Transverse colon (tissue), 3 donors: ENCODE measurements around the gene ABCA6.

Experiments
- POLR2A ChIP-seq: fragments of 450-650 bp; IDR thresholded peaks from one replicate; pipeline ENCODE4 v1.6.1; 2016; ENCODE audit warnings: antibody characterized with exemption, mild to moderate bottlenecking, moderate library complexity
- TF ChIP-seq, protein P1 (sequence below), 5 experiments: fragments of 200-600 bp in 3 of 5; fragments of 450-650 bp in 2 of 5; sonication (generic) in 3 of 5; IDR thresholded peaks; 1 replicate in 2 of 5; 2 replicates in 3 of 5; pipeline ENCODE4 v1.5.1; 2016 to 2017; ENCODE audit warnings: antibody characterized with exemption in 5 of 5, inconsistent platforms in 3 of 5, mild to moderate bottlenecking in 2 of 5, moderate library complexity in 1 of 5

DNA sequence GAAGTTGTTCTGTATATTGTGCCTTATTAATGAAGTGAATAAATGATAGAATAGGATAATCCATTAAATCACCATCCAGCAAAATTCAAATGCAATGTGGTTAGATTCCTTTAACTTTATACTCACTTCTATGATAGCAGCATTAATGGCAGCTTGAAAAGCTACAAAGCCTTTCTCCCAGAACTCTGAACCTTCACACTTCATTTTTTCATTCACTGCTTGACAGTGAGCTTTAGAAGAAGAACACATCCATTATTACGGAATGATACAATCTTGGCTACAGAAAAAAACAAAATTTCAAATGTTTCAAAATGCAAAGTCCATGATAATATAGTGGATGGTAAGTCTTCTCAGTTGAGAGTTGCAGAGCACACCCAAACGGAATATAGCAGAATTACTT is 97.3 kb downstream of the ABCA6 start:
- TF ChIP-seq POLR2A: no peak
- TF ChIP-seq, protein P1, sequence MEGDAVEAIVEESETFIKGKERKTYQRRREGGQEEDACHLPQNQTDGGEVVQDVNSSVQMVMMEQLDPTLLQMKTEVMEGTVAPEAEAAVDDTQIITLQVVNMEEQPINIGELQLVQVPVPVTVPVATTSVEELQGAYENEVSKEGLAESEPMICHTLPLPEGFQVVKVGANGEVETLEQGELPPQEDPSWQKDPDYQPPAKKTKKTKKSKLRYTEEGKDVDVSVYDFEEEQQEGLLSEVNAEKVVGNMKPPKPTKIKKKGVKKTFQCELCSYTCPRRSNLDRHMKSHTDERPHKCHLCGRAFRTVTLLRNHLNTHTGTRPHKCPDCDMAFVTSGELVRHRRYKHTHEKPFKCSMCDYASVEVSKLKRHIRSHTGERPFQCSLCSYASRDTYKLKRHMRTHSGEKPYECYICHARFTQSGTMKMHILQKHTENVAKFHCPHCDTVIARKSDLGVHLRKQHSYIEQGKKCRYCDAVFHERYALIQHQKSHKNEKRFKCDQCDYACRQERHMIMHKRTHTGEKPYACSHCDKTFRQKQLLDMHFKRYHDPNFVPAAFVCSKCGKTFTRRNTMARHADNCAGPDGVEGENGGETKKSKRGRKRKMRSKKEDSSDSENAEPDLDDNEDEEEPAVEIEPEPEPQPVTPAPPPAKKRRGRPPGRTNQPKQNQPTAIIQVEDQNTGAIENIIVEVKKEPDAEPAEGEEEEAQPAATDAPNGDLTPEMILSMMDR (IDR thresholded peaks at IDR 0.05): no peak
